Peyer's patch (tissue), 4 donors: ENCODE results near the gene AKAP6. TPM values are rescaled to one million over a fixed set of nuclear protein-coding genes. Genes with fewer than 3 reads are reported as not detected.

Source experiments
- DNase-seq, 3 donors: peaks; one replicate each; pipeline ENCODE4 v3.0.0-alpha.2; 2017 to 2019
- H3K27ac ChIP-seq, 4 donors: fragments of 200-600 bp; sonication (generic); one replicate each; pipeline ENCODE4 v1.5.1; 2016 to 2019
- H3K27me3 ChIP-seq, 2 donors: fragments of 200-600 bp; sonication (generic); one replicate each; pipeline ENCODE4 v1.5.1; 2019
- H3K36me3 ChIP-seq, 3 donors: fragments of 200-600 bp; sonication (generic); one replicate each; pipeline ENCODE4 v1.5.1; 2016 to 2019
- H3K4me1 ChIP-seq, 4 donors: fragments of 200-600 bp; sonication (generic); one replicate each; pipeline ENCODE4 v1.5.1; 2016 to 2019
- H3K4me3 ChIP-seq, 4 donors: fragments of 200-600 bp; sonication (generic); 1 replicate in 3 of 4; 2 replicates in 1 of 4; pipeline ENCODE4 v1.5.1; 2016 to 2019; ENCODE audit warnings: mild to moderate bottlenecking in 1 of 4
- H3K9me3 ChIP-seq, 4 donors: fragments of 200-600 bp; sonication (generic); one replicate each; pipeline ENCODE4 v1.5.1; 2016 to 2019; ENCODE audit warnings: mild to moderate bottlenecking in 1 of 4
- CTCF ChIP-seq, 6 experiments: fragments of 450-650 bp in 4 of 6; fragments of 200-600 bp in 2 of 6; sonication (generic) in 1 of 6; IDR thresholded peaks; one replicate each; pipeline ENCODE4 v1.5.1; 2017 to 2019; ENCODE audit warnings: antibody characterized with exemption in 6 of 6, mild to moderate bottlenecking in 3 of 6, moderate library complexity in 1 of 6
- POLR2A ChIP-seq, 2 donors: fragments of 450-650 bp; IDR thresholded peaks; one replicate each; pipeline ENCODE4 v1.5.1; 2017; ENCODE audit warnings: antibody characterized with exemption in 2 of 2, mild to moderate bottlenecking in 2 of 2, moderate library complexity in 2 of 2
- total RNA-seq, 4 donors: library from RNA; depleted of rRNA; stranded (reverse); fragments of >200 nt; gene quantifications; one replicate each; pipeline ENCODE4 v1.1.0, GENCODE V29; 2016

Gene AKAP6
- total RNA-seq, 4 donors from 2014 or later, result 7.6 to 21.5 (median 12.2) TPM

GRCh38 chr14:32509632-32510187, 180.6 kb downstream of the AKAP6 start:
- Histone ChIP-seq H3K36me3 (no peaks in the 10 kb centered on the region), H3K4me1 (peaks cover 0 to 10% (median 0%) of the 10 kb centered on the region in 4 donors), H3K27ac (peak overlapping the region in 2 of 4 donors; percentile 55 to 72), H3K27me3 (no peaks in the 10 kb centered on the region), H3K9me3 (no peaks in the 10 kb centered on the region), H3K4me3 (no peak overlapping the region)
- TF ChIP-seq CTCF (IDR thresholded peaks at IDR 0.05) (no peak), POLR2A (IDR thresholded peaks at IDR 0.05) (no peak)
- DNase-seq, result no peak

DNA sequence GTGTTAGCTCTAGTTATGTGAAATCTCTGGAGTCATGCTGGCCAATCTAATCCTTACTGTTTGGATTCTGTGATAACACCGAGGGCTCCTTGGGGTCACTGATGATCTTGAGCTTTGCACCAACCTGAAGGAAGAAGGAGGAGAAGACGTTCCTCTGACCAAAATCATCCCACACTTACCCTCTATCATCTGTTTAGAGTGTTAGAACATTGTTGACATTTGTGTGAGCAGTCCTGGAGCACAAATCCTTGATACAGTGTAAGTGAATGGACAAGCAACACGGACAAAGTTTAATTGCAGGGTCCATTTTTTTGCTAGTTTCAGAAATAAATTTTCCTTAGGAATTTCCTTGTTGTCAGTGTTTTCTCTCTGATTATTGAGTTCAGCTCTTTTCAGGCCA, 181.7 kb downstream of the AKAP6 start:
- no peak for DNase-seq
- Histone ChIP-seq H3K27ac (peak overlapping the region in 2 of 4 donors; percentile 5 to 34), H3K4me3 (no peak overlapping the region), H3K27me3 (no peaks in the 10 kb centered on the region), H3K4me1 (peaks cover 0 to 10% (median 0%) of the 10 kb centered on the region in 4 donors), H3K36me3 (no peaks in the 10 kb centered on the region), H3K9me3 (no peaks in the 10 kb centered on the region)
- TF ChIP-seq POLR2A (IDR thresholded peaks at IDR 0.05) (no peak), CTCF (IDR thresholded peaks at IDR 0.05) (no peak)

GRCh38 chr14:32512348-32512747, 183.2 kb downstream of the AKAP6 start:
- no peak for DNase-seq
- no peaks in the 10 kb centered on the region for H3K9me3 ChIP-seq
- TF ChIP-seq POLR2A (IDR thresholded peaks at IDR 0.05) (no peak), CTCF (IDR thresholded peaks at IDR 0.05) (no peak)
- H3K4me1 ChIP-seq, result peaks cover 0 to 10% (median 0%) of the 10 kb centered on the region in 4 donors
- H3K4me3 ChIP-seq, result no peak overlapping the region
- H3K36me3 ChIP-seq, result no peaks in the 10 kb centered on the region
- H3K27ac ChIP-seq, result no peak overlapping the region
- no peaks in the 10 kb centered on the region for H3K27me3 ChIP-seq

DNA sequence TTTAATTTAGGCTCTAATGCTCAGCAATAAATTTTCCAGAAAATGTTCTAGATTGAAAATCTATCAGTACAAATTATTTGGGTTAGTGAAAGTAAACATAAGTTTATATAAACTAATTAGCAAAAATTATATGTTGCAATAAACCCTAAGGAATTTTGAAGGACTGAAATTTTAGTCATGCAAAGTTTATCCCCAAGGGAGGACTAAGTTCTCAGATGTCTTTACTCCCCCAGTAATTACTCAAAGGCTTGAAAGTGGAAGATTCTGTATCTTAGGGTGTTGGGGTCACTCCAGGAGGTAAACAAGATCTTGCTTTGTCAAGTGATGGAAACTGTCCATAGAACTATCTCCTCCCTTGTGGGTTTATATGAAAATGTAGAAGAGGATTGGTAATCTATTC, 183.7 kb downstream of the AKAP6 start:
- Histone ChIP-seq H3K4me3 (no peak overlapping the region), H3K27ac (no peak overlapping the region), H3K36me3 (no peaks in the 10 kb centered on the region), H3K9me3 (no peaks in the 10 kb centered on the region), H3K27me3 (no peaks in the 10 kb centered on the region), H3K4me1 (peaks cover 0 to 10% (median 0%) of the 10 kb centered on the region in 4 donors)
- TF ChIP-seq CTCF (IDR thresholded peaks at IDR 0.05), result no peak
- TF ChIP-seq POLR2A (IDR thresholded peaks at IDR 0.05), result no peak
- DNase-seq, result no peak

GRCh38 chr14:32513571-32514009, 184.5 kb downstream of the AKAP6 start:
- no peaks in the 10 kb centered on the region for H3K9me3 ChIP-seq
- H3K4me1 ChIP-seq, result peaks cover 0 to 10% (median 0%) of the 10 kb centered on the region in 4 donors
- DNase-seq, result no peak
- no peaks in the 10 kb centered on the region for H3K27me3 ChIP-seq
- H3K36me3 ChIP-seq, result no peaks in the 10 kb centered on the region
- TF ChIP-seq POLR2A (IDR thresholded peaks at IDR 0.05) (no peak), CTCF (IDR thresholded peaks at IDR 0.05) (peak in 2 of 6 experiments; percentile 11 to 34)
- peak overlapping the region in 1 of 4 donors; percentile 3 for H3K27ac ChIP-seq
- H3K4me3 ChIP-seq, result no peak overlapping the region
